ENCODE measurements around the gene CSTPP1.

CSTPP1 gene

DNA sequence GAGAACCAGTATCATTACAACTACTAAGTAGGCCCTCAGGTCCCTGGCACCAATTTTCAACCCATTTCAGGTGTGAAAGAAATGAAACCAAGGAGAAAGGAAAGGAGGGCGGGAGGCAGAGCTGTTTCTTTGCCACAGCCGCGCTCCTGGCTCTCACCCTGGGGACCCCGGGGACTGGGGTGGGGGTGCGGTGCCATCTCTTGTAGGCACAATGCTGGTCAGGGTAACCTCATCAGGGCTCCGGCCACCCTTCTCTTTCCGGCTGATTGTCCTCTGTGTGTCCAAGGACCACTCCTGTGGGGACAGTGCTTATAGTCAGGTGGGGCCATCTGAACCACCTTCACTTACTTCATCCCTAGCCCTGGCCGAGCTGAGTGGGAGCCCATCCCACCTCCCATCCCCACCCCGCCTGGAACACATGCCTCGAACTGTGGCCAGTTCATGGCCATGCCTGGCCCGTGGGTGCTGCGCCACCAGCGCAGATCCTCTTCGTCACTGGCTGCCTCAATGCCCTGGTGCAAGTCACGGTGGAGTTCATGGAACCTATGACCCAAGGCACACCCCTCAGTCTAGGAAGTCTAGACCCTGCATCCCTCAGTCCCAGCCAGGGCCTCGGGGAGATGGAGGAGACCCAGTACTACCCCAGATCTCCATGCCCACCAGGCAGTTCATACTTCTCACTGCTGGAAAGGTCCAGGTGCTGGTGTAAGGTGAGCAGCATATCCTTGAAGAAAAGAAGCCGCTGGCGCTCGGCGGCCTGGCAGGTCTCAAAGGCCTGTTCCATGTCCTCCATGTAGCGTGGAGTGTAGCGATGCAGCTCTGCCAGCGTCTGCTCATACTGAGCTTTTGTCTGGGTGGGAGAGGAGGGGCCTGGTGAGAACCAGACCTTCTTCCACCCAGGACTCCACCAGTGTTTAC lies 242.4 kb downstream of the CSTPP1 start:
- Histone ChIP-seq H3K27me3 (ENCODE audit: insufficient read depth, poor library complexity, severe bottlenecking) (no peaks in the 10 kb centered on the region), H3K27ac (replicated peaks) (no peak overlapping the region), H3K4me3 (replicated peaks; ENCODE audit: insufficient read depth, low read length) (no peak overlapping the region)
- no peak for DNase-seq (ENCODE audit: low read depth in 1 of 2, low spot score in 1 of 2)
- TF ChIP-seq GABPA (IDR thresholded peaks at IDR 0.05; ENCODE audit: low read depth) (no peak), CTCF (IDR thresholded peaks at IDR 0.05; ENCODE audit: insufficient read depth, low read length) (no peak), POLR2AphosphoS5 (IDR thresholded peaks at IDR 0.05; ENCODE audit: low read depth) (no peak), SPI1 (IDR thresholded peaks at IDR 0.05; ENCODE audit: borderline replicate concordance, low read depth) (no peak), REST (IDR thresholded peaks at IDR 0.05; ENCODE audit: insufficient replicate concordance, low read depth) (no peak)

DNA sequence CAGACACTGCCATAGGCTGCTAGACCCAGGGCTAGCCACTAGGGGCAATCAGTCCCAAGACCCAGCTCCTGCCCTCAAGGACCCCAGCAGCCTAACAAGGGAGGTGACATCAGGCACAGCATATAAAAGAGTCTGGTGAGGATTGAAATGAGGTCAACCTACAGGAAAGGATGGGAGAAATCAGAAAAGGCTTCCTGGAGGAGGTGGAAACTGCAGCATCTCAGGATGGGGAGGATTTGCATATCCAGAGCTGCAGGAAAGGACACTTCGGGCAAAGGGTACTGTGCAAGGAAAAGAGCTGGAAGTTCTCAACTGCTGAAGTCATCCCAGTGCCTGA lies 243.1 kb downstream of the CSTPP1 start:
- TF ChIP-seq CTCF (IDR thresholded peaks at IDR 0.05; ENCODE audit: insufficient read depth, low read length) (peak; percentile 79), SPI1 (IDR thresholded peaks at IDR 0.05; ENCODE audit: borderline replicate concordance, low read depth) (no peak), POLR2AphosphoS5 (IDR thresholded peaks at IDR 0.05; ENCODE audit: low read depth) (no peak)
- Histone ChIP-seq H3K27me3 (ENCODE audit: insufficient read depth, poor library complexity, severe bottlenecking) (no peaks in the 10 kb centered on the region), H3K27ac (replicated peaks) (no peak overlapping the region), H3K4me3 (replicated peaks; ENCODE audit: insufficient read depth, low read length) (no peak overlapping the region)
- DNase-seq (ENCODE audit: low read depth in 1 of 2, low spot score in 1 of 2), result peak in 1 of 2 experiments; percentile 67

DNA sequence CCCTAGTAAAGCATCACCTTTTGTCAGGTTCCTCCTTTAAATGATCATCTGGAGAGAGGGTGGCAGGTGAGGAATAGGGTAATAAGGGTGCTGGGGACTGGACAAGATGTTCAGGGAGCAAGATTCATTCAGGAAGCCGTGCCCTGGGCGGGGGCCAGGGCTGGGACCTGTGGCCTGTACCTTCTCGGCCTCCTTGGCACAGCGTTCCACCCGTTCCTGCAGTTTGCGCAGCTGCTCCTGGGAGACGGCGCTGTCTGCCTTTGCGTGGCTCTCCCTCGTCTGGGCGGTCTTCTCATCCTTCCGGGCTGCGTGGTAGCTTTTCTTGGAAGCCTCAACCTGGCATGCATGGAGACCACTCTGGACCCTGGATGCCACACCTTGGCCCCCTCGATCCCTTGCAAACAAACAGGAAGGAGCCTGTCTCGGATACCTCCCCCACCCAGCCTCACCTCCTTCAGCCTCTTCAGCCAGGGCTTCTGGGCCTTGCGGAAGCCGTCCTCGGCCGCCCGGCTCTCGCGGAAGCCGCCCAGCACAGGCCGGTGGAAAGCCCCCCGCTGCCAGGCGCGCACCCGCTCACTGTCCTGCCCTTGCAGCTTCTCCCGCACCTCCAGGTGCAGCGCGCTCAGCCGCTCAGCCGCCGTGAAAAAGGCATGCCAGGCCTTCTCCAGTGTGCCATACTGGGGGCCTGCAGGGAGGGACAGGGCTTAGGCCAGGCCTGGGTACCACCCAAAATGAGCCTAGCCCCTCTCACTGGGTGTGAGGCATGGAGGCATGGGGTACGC lies 243.6 kb downstream of the CSTPP1 start:
- no peak overlapping the region for H3K4me3 ChIP-seq (replicated peaks; ENCODE audit: insufficient read depth, low read length)
- no peak for DNase-seq (ENCODE audit: low read depth in 1 of 2, low spot score in 1 of 2)
- no peak for TF ChIP-seq POLR2AphosphoS5 (IDR thresholded peaks at IDR 0.05; ENCODE audit: low read depth)
- TF ChIP-seq GABPA (IDR thresholded peaks at IDR 0.05; ENCODE audit: low read depth), result no peak
- no peak for TF ChIP-seq REST (IDR thresholded peaks at IDR 0.05; ENCODE audit: insufficient replicate concordance, low read depth)
- no peak for TF ChIP-seq CTCF (IDR thresholded peaks at IDR 0.05; ENCODE audit: insufficient read depth, low read length)
- no peak for TF ChIP-seq SPI1 (IDR thresholded peaks at IDR 0.05; ENCODE audit: borderline replicate concordance, low read depth)
- H3K27me3 ChIP-seq (ENCODE audit: insufficient read depth, poor library complexity, severe bottlenecking), result peaks cover 1% of the 10 kb centered on the region
- no peak overlapping the region for H3K27ac ChIP-seq (replicated peaks)

Measured in HL-60 (cell line).